Stimulated activated CD4-positive, alpha-beta T cell treated with anti-CD3 and anti-CD28 coated beads, Interleukin-2, amount 100 ng/mL, for 4 hours (primary cell): ENCODE data around the gene TBC1D22A.

Experiments
- DNase-seq: peaks from one replicate; pipeline ENCODE4 v3.0.0-alpha.2; 2020; ENCODE audit warnings: low read depth

Gene TBC1D22A

DNA sequence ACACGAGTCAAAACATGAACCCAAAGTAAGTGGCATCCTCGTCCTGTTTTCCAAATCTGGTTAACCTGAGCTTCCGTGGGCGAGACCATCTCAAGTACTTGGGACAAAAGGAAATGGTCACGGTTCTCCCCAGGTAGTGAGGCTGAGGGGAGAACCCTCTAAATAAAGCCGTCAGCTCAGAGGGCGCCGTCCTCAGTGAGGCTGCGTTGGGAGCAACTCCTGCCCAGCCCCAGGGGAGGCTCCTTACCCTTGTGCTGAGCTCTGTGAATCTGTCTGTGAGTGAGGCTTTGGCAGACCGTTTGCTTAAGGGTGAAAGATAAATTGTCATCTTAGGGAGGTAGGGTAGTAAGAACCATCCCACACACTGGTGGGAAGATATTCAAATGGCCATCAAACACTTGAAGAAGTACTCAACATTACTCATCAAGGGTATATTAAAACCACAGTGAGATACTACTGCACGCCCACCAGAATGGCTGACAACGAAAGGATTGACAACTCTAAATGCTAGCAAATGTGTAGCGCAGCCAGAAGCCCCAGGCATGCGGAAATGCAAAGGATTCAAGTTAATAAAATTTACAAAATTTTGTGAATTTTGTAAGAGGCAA is 321.0 kb downstream of the TBC1D22A start:
- DNase-seq = no peak

DNA sequence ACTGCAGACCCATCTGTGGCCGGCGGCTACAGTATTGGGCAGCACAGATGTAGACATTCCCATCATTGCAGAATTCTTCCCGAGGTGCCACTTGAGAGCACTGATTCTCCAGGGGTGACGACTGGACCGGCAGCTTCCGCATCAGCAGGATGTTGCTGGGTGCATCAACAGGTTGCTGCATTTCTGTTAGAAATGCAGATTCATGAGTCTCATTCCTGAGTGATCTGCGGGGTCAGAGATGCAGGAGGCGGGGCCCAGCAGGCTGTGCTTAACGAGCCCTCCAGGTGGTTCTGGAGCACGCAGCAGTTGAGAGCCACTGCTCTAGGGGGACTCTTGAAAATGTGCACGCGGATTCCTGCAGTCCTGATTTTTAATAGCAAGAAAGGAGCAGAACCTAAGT is 321.8 kb downstream of the TBC1D22A start:
- no peak for DNase-seq

DNA sequence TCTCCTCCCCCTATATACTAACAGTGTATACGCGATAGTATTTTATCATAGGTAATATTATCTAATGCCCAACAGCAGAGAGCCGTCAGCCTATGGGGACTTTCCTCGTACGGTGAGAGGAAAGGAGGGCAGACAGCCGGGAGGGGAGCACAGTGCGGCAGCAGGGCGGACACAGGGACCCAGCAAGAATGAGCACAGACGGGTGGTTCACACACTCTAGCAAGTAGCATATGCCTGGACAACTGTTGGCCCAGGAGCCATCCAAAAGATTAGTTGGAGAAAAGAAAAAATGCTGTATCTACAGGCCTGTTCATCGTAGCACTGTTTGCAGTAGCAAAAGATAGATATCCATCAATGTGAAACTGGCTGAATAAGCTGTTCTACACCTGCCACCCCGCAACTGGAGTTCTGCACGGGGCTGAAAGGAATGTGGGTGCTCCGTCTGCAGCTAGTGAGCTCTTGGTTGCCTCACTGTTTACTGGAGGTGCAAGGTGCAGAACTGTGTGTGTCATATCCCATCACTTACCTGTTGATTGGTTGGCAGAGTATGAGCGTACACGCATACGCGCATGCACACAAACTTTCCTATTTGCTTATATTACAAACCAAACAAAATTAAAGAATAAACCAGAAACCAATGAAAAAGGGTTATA is 324.3 kb downstream of the TBC1D22A start:
- no peak for DNase-seq

- no peak for DNase-seq
These were observed 326.2 kb downstream of the TBC1D22A start for GRCh38 chr22:47088480-47089158.

DNA sequence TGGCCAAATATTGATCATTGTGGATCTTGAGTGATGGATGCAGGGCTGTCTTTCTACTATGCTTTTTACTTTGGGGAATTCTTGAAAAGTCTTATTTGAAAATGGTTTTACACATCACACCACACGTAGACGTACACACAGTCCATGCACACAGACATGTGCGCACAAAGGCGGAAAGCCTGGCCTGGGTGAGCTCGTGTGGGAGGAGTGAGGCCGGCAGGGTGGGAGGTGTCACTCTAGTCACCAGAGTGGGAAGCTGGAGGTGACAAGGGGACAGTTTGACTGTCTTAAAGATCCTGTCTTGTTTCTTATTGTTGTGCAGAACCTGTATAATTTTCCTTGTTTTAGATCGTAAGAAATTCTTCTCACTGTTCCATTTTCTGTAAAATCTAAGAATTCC is 326.9 kb downstream of the TBC1D22A start:
- DNase-seq = no peak

DNA sequence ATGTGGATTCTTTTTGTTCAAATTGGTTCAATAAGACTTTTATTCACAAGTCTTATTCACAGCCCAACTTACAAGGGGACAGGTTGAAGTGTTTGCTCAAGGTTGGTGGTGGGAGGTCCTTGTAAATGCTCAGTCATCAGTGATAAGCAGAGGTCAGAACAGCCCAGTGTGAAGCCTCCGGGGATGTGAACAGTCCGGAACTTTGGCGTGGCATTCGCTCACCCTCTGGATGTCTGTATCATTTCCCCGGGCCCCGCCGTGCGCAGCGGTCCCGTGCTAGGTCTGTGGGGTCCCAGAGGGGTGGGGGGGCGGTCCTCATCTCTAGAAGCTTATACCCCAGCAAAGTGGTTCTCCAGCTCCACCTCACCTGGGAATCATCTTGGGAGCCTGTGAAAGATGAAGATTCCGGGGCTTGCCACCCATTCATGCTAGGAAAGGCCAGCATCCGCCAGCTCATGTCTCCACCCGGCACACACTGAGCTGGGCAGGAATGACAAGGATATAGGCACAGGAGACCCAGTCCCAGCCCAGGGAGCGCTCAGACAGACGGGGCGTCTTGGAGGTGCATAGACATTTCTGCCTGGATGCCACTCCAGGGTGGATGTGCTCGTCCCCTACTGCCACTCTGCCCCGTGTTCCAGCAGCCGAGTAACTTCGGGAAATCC is 327.5 kb downstream of the TBC1D22A start:
- no peak for DNase-seq

DNA sequence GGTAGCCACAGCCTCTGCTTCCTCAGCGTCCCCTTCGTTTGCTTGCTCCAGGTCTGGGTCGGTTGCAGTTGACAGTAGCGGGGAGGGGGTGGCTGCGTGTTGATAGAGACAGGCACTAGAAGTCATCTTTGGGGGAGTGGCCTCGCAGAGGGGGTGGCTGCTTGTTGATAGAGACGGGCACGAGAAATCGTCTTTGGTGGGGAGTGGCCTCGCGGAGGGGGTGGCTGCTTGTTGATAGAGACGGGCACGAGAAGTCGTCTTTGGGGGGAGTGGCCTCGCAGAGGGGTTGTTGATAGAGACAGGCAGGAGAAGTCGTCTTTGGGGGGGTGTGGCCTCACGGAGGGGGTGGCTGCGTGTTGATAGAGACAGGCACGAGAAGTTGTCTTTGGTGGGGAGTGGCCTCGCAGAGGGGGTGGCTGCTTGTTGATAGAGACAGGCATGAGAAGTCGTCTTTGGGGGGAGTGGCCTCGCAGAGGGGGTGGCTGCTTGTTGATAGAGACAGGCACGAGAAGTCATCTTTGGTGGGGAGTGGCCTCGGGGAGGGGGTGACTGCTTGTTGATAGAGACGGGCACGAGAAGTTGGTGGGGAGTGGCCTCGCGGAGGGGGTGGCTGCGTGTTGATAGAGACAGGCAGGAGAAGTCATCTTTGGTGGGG is 328.3 kb downstream of the TBC1D22A start:
- no peak for DNase-seq

GRCh38 chr22:47091246-47091651 is 328.8 kb downstream of the TBC1D22A start:
- DNase-seq = no peak

DNA sequence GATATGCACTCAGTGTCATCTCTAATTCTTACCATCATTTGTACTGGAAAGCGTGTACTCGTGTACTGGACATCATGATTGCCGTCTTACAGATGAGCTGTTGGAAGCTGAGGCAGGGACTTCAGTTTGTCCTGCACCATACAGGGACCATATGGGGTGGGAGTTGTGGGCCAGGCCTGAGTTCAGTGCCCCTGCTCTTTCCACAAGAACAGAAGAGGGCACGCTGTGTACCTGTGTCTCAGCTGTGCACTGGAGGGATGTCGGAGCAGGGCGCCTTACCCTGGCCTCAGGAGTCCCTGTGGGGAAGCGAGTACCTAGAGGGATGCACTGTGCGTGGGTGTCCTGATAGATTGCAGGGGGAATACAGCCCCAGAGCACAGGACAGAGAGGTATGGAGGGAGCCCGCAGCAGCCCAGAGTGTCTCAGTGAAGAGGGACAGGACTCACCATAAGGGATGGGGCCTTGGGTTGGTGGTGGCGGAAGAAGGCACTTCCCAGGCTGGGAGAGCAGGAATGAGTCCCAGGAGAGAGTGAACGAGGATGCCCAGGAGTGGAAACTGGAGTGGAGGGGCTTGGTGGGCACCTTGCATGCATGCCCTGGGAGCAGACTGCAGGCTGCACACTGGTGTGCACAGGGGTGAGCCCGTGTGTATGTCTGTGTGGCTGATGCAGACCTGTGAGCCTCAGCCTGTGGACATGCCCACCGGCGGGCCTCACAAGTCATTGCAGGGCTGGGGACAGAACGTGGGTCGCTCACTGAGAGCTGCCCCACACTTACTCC is 329.7 kb downstream of the TBC1D22A start:
- DNase-seq = no peak

DNA sequence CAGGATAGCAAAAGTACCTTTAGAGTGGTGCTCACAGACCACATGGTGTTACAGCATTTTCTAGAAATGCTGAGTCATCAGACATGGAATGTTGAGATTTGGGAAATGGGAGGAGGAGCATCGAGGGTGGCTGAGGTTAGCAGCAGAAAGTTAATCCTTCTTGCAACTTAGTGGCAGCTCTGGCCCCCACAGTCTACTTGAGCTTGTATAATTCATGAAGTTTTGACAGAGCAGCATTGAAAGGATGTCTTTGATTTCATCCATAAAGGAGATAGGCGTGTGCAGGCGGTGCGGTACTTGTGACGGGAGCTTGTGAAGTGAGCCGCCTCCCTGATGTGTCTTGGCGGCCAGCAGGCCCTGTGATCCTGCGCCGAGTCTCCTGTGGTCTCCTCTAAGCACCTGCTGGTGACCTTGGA is 330.5 kb downstream of the TBC1D22A start:
- DNase-seq = no peak

DNA sequence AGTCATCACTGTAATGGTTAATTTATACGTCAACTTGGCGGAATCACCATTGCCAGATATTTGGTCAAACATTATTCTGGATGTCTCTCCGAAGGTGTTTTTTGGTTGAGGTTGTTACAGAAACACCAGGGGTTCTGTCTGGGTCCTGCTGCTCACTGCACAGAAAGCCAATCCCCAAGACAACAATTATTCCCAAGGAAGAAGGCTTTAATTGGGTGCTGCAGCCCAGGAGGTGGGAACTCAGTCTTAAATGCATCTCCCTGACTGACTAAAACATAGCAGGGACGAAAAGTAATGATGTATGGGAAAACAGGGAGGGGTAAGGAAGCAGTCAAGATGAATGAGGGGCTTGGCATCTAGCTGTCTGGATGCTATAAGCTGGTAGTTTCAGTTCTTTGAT is 331.3 kb downstream of the TBC1D22A start:
- DNase-seq = no peak

DNA sequence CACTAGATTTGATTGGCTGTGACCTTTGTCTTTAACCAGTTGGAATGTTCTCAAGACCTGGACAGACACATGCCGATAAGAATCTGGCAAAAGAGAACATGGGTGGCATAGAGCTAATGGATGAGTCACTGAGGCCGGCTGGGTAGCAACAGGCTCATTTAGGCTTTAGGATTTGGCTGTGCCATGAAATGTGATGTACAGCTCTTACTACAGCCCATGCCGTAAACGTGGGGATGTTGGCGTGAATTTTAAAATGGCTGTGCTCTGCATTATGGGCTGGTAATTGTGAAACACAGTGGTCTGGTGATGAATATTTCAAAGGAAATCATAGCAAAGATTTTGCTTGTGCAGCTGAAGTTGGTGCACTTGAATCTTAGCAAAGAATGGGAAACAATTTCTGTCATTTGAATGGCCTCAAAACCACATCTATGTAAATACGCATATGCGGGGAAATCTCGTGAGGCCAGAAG is 332.4 kb downstream of the TBC1D22A start:
- DNase-seq = no peak

DNA sequence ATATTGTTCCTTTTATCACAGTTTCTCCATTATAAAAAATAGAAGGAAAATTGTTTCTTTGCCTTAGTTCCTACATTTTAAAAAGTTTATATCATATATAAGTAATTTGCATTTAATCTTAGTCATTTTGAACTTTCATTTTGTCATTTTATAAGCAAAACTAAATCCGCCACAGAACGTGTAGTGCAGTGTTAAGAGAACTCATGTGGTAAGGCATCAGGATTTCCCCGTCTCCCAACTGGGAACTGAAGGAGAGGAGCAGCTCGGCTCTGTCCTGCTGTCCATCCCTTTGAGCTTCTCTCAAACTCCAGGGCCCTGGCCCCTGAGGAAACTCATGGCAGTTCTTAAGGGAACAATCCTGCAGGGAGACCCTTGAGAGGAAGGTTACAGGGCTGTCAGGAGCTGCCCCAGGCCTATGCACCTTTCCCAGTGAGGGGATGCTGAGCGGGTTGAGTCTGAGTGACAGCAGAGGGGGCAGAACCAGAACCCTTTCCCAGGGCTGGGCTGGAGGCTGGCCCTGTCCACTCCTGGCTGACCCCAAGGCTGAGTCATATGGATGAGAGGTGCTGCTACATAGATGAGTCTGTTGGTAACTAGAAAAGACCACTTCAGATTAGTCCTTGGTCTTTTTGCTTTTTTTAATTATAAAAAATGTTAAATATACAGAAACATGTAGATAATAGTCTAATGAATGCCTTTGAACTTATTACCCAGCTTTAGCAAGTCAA is 333.1 kb downstream of the TBC1D22A start:
- no peak for DNase-seq

GRCh38 chr22:47098121-47098520 is 335.7 kb downstream of the TBC1D22A start:
- DNase-seq = no peak

DNA sequence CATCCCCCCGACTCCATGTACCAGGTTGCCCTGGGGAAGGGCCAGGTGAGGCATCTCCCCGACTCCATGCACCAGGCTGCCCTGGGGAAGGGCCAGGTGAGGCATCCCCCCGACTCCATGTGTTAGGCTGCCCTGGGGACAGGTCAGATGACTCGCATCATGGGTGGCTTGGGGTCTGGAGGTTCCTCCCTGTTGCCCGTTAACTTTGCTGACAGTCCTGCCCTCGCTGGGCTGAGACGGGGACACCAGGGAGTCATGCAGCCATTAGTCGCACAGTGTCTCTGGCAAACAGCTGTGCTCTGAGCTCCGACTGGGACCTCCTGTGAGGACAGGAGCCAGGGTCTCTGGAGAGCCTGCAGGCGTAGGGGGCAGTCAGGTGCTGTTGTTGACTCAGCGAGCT is 336.1 kb downstream of the TBC1D22A start:
- DNase-seq = no peak

DNA sequence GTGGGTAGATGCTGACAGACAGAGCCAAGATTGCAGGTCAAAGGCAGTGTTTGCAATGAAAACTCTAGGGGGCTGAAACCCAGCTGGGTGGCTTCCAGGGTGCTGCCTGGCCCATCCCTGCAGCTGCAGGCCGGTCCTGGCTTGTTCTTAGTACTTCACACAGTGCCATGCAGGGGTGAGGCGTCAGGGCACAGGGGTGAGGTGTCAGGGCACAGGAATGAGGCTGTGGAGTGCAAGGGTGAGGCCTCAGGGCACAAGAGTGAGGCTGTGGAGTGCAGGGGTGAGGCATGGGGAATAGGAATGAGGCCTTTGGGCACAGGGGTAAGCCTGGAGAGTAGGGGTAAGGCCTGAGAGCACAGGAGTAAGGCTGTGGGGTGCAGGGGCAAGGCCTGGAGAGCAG is 337.6 kb downstream of the TBC1D22A start:
- DNase-seq = no peak

DNA sequence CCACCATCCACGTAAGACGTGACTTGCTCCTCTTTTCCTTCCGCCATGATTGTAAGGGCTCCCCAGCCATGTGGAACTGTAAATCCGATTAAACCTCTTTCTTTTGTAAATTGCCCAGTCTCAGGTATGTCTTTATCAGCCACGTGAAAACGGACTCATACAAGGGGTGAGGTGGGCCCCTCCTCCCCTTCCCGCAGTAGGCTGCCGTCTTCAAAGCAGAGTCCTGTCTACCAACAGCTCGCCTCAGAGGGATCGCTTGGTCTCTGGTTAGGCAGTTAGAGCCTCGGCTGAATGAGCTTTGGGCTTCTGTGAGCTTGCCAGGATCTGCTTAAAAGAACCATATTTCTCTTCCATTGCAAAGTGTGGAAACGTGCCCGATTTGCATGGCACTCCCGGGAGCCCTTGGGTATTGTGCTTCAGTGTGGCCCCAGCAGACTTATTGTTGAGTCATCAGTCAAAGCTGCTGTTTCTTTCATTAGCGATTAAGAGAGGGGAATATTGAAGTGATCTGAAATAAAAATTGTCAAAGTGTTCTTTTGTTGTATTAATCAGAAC is 338.3 kb downstream of the TBC1D22A start:
- DNase-seq = no peak

DNA sequence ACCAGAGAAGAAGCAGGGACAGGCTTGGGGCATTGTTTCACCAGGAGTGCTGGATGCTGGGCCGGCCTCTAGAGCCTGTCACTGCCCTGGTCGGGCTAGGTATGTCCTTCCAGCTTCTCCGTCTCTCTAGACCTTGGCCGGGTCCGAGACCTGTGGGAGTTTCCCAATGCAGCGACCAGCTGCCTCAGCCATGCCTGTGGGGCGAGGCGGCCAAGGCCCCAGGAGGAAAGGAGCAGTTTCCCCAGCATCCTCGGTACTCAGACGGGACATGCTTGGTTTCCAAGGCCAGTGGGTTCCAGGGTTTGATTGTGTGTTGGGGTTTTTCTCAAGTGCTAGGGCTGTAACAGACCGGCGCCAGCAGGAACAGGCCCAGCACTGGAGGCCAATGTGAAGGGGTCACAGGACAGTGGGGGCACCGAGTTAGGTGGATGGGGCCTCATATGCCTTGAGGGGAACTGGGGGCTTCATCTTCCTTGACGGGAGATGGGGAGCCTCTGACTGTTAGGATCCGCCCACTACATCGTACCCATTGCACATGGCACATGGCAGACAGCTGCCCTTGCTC is 339.0 kb downstream of the TBC1D22A start:
- no peak for DNase-seq

DNA sequence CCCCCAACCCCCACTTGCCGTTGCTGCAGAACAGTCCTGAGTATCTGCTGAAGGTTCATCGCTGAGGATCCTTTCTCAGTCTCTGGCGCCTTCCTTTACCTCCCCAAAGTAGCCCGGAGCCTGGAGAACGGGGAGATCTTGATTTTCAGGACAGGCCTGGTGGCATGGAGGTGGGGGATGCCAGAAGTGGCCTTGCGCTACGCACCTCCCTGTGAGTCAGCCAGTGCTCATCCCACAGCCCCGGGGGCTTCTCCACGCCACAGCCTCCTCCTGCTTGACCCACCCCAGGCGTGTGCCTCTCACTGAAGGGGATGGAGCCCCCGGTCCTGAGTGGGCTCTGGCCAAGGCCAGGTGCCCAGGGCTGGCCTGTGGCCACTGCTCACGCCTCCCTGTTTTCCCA is 339.6 kb downstream of the TBC1D22A start:
- no peak for DNase-seq

- DNase-seq = no peak
These were observed 340.2 kb downstream of the TBC1D22A start for GRCh38 chr22:47102648-47103047.
